OCI-LY3 (cell line): ENCODE data around the gene PLA2G4C.

Experiments
- H2AFZ ChIP-seq: fragments of 200-600, 300-600 bp; shearing (Covaris generic); 2 replicates; pipeline ENCODE4 v1.6.0; 2014; ENCODE audit warnings: antibody characterized with exemption, low read depth, low read length
- H3K27ac ChIP-seq: fragments of 200-600, 300-600 bp; sonication (generic); 2 replicates; pipeline ENCODE4 v1.5.1; 2014; ENCODE audit warnings: mild to moderate bottlenecking, low read length, moderate library complexity, mixed read lengths
- H3K27me3 ChIP-seq: fragments of 200-600, 300-600 bp; sonication (generic); 2 replicates; pipeline ENCODE4 v1.6.1; 2014; ENCODE audit warnings: low read depth, low read length, mixed read lengths
- H3K36me3 ChIP-seq: fragments of 200-600, 300-600 bp; sonication (generic); replicated peaks from 2 replicates; pipeline ENCODE3; 2014; ENCODE audit warnings: low read depth, low read length, mixed read lengths
- H3K4me1 ChIP-seq: fragments of 300-600, 200-600 bp; sonication (generic); 2 replicates; pipeline ENCODE4 v1.6.1; 2014; ENCODE audit warnings: low read length, mixed read lengths
- H3K4me2 ChIP-seq: fragments of 200-600, 300-600 bp; sonication (generic); 2 replicates; pipeline ENCODE4 v1.6.1; 2014; ENCODE audit warnings: low read length, mixed read lengths
- H3K4me3 ChIP-seq: fragments of 300-600, 200-600 bp; sonication (generic); 2 replicates; pipeline ENCODE4 v1.5.1; 2014; ENCODE audit warnings: antibody characterized with exemption, mild to moderate bottlenecking, low read length, moderate library complexity
- H3K79me2 ChIP-seq: fragments of 300-600, 200-600 bp; shearing (Covaris generic); 2 replicates; pipeline ENCODE4 v1.6.1; 2014; ENCODE audit warnings: mild to moderate bottlenecking, low read length, mixed read lengths
- H3K9ac ChIP-seq: fragments of 300-600, 200-600 bp; shearing (Covaris generic); 2 replicates; pipeline ENCODE4 v1.6.0; 2014; ENCODE audit warnings: mild to moderate bottlenecking, low read length, moderate library complexity
- H3K9me3 ChIP-seq: fragments of 200-600, 300-600 bp; shearing (Covaris generic); 2 replicates; pipeline ENCODE4 v1.6.1; 2014; ENCODE audit warnings: low read length, mixed read lengths; ENCODE audit not compliant: insufficient read depth
- H4K20me1 ChIP-seq: fragments of 200-600, 300-600 bp; sonication (generic); 2 replicates; pipeline ENCODE4 v1.6.1; 2016; ENCODE audit warnings: low read length, mixed read lengths; ENCODE audit not compliant: insufficient read depth
- CTCF ChIP-seq: fragments of 200-600, 300-600 bp; sonication (generic); IDR thresholded peaks from 2 replicates; pipeline ENCODE4 v1.5.1; 2014; ENCODE audit warnings: antibody characterized with exemption, low read length, low read depth
- EZH2phosphoT487 ChIP-seq: fragments of 200-600 bp; shearing (Covaris generic); IDR thresholded peaks from 2 replicates; pipeline ENCODE4 v1.6.1; 2018; ENCODE audit warnings: antibody characterized with exemption, mixed run types, low read depth

Gene PLA2G4C

DNA sequence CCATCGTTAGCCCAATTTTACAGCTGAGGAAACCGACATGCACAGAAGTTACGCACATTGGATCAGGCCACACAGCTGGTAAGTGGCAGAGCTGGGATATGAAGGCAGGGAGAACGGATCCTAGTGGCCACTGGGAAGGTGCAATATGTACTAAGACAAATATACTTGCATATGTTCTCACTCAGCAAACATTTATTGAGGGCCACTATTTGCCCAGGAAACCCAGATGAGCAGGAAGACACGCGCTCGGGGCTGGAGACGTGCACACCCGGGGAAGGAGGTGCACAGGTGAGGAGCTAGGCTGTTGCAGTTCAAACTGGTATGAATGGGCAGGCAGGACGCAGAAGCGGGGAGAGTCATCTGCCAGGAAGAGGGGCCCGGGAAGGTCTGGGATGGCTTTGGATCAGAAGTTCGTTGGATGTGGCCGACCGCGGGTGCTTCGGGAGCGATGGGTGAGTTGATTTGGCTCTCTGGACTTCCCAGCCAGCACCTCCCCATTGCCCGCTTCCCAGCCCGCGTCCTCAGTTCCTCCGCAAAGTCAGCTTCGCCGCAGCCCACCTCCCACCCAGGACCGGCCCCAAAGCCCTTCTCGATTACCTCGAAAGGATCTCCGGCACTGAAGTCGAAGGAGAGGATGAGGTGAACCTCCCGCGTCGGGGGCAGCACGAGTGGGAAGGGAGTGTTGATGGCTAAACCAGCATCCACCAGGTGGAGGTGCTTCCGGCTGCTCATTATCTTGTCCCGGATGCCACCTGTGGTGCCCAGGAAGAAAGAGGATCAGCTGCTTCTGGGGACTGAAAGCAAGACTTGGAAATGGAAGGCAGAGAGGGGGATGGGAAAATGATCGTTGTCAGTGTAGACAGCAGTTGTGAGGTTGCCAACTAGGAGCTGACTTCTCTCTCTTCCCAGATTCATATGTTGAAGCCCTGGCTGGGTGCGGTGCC lies 48.9 kb downstream of the PLA2G4C start:
- H3K9ac ChIP-seq: no peak overlapping the region
- H3K4me2 ChIP-seq: no peak overlapping the region

GRCh38 chr19:48060381-48060780 lies 50.2 kb downstream of the PLA2G4C start:
- no peak overlapping the region for H3K4me3 ChIP-seq
- H3K4me1 ChIP-seq: no peaks in the 10 kb centered on the region
- H3K9ac ChIP-seq: no peak overlapping the region
- no peaks in the 10 kb centered on the region for H3K36me3 ChIP-seq
- no peak overlapping the region for H3K4me2 ChIP-seq
- H3K27ac ChIP-seq: no peak overlapping the region
- H4K20me1 ChIP-seq: no peaks in the 10 kb centered on the region
- no peaks in the 10 kb centered on the region for H3K9me3 ChIP-seq
- no peaks in the 10 kb centered on the region for H3K27me3 ChIP-seq
- H2AFZ ChIP-seq: no peak overlapping the region
- no peak for TF ChIP-seq EZH2phosphoT487
- no peak for TF ChIP-seq CTCF
- no peaks in the 10 kb centered on the region for H3K79me2 ChIP-seq

More for the DNA sequence above, 48.9 kb downstream of the PLA2G4C start:
- Histone ChIP-seq H3K79me2 (no peaks in the 10 kb centered on the region), H3K4me1 (no peaks in the 10 kb centered on the region), H3K27ac (no peak overlapping the region), H3K4me3 (no peak overlapping the region), H2AFZ (no peak overlapping the region), H3K9me3 (no peaks in the 10 kb centered on the region), H3K27me3 (0 out of 2 replicates have a peak, but pooled peaks cover 3% of the 10 kb centered on the region), H4K20me1 (no peaks in the 10 kb centered on the region), H3K36me3 (no peaks in the 10 kb centered on the region)
- TF ChIP-seq CTCF (no peak), EZH2phosphoT487 (no peak)

- Histone ChIP-seq H3K9ac (no peak overlapping the region), H3K4me3 (no peak overlapping the region), H3K4me2 (no peak overlapping the region), H4K20me1 (no peaks in the 10 kb centered on the region), H2AFZ (no peak overlapping the region), H3K79me2 (no peaks in the 10 kb centered on the region), H3K9me3 (no peaks in the 10 kb centered on the region), H3K4me1 (no peaks in the 10 kb centered on the region), H3K36me3 (no peaks in the 10 kb centered on the region), H3K27me3 (no peaks in the 10 kb centered on the region), H3K27ac (no peak overlapping the region)
- no peak for TF ChIP-seq EZH2phosphoT487
- TF ChIP-seq CTCF: no peak
Observed at GRCh38 chr19:48059331-48059730, 51.3 kb downstream of the PLA2G4C start.

DNA sequence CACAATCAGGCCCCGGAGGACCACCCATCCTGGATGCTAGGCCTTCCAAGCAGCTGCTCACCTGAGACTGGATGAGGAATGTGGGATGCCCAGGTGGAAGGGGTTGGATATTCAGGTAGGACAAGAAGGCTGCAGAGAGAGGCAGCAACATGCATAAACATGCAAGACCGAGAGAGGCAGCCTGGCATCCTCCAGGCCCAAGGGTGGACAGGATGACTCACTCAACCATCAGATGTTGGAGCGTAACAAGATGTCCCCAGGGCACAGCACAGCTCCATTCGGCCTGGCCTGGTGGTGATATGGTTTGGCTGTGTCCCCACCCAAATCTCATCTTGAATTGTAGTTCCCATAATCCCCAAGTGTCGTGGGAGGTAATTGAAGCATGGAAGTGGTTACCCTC lies 56.8 kb downstream of the PLA2G4C start:
- Histone ChIP-seq H3K27me3 (no peaks in the 10 kb centered on the region; the same call in 1 of the 2 replicates), H3K9ac (no peak overlapping the region), H3K36me3 (no peaks in the 10 kb centered on the region), H2AFZ (no peak overlapping the region), H3K4me2 (no peak overlapping the region), H3K4me3 (no peak overlapping the region), H3K79me2 (no peaks in the 10 kb centered on the region), H3K27ac (no peak overlapping the region), H3K9me3 (no peaks in the 10 kb centered on the region; the same call in 1 of the 2 replicates), H4K20me1 (no peaks in the 10 kb centered on the region), H3K4me1 (no peaks in the 10 kb centered on the region)
- no peak for TF ChIP-seq CTCF
- no peak for TF ChIP-seq EZH2phosphoT487
